Cardiac fibroblast (primary cell): Measurements from ENCODE around the gene IFITM1.
A peak's percentile ranks its signal among the peaks of the same experiment; 100 is the strongest.
"Not testable (repeated sequence)": the region's sequence is repeated elsewhere in the genome, so short reads cannot be mapped to it uniquely, and the experiment has no call there.

Experiments used
- DNase-seq, 2 donors: peaks; one replicate each; pipeline versions ENCODE4 v3.0.0 to v3.0.0-alpha.2; 2010; ENCODE audit warnings: low read depth in 2 of 2
- H3K4me3 ChIP-seq, 2 donors: replicated peaks in 1 of 2; 1 replicate in 1 of 2; 2 replicates in 1 of 2; pipeline ENCODE4 v1.5.1; 2011; ENCODE audit warnings: low read depth in 2 of 2, low read length in 2 of 2, mild to moderate bottlenecking in 2 of 2, moderate library complexity in 1 of 2
- TF ChIP-seq, protein P1 (sequence below): IDR thresholded peaks from one replicate; pipeline ENCODE4 v1.5.1; 2011; ENCODE audit warnings: low read depth, mild to moderate bottlenecking, low read length, inconsistent platforms

IFITM1 gene

GRCh38 chr11:359181-359714 lies 45.4 kb downstream of the IFITM1 start:
- DNase-seq: peak in 1 of 2 donors; percentile 12
- H3K4me3 ChIP-seq: no peak overlapping the region
- TF ChIP-seq, protein P1, sequence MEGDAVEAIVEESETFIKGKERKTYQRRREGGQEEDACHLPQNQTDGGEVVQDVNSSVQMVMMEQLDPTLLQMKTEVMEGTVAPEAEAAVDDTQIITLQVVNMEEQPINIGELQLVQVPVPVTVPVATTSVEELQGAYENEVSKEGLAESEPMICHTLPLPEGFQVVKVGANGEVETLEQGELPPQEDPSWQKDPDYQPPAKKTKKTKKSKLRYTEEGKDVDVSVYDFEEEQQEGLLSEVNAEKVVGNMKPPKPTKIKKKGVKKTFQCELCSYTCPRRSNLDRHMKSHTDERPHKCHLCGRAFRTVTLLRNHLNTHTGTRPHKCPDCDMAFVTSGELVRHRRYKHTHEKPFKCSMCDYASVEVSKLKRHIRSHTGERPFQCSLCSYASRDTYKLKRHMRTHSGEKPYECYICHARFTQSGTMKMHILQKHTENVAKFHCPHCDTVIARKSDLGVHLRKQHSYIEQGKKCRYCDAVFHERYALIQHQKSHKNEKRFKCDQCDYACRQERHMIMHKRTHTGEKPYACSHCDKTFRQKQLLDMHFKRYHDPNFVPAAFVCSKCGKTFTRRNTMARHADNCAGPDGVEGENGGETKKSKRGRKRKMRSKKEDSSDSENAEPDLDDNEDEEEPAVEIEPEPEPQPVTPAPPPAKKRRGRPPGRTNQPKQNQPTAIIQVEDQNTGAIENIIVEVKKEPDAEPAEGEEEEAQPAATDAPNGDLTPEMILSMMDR: no peak

DNA sequence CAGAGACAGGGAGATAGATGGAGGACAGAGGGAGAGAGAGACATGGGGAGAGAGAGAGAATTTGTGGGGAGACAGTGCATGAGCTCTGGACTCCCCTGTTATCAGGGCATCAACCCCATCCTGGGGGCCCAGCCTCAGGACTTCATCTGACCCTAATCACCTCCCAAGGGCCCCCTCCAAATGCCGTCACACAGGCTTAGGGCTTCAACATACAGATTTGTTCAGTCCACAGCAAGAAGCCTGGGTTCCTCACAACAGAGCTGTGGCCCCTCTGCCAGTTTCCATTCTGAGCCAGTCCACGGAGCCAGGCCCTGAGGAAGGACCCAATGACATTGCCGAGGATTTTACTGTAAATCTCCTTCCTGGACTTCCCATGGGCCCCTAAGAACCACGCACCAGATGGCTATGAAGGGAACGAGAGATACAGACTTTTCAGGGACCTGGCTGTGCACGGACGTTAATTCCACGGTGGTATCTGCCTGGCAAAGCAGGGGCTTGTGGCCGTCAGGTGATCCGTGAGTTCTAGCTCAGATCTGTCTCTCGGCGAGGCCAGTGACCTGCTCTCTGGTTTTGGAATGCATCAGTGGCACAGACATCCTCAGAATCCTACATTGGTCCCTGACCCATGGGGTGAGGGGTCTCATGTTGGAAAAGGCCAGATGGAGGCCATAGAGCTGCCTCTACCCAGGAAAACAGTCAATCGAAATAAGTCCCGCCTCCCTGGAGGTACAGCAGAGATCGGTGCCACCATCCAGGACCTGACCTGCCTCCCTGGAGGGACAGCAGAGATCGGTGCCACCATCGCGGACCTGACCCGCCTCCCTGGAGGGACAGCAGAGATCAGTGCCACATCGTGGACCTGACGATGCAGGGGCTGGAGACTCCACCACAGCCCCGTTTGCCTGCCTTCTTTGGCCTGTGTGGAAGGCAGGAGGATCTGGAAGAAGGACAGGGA lies 46.8 kb downstream of the IFITM1 start:
- DNase-seq: no peak
- H3K4me3 ChIP-seq: no peak overlapping the region
- TF ChIP-seq, protein P1: no peak

DNA sequence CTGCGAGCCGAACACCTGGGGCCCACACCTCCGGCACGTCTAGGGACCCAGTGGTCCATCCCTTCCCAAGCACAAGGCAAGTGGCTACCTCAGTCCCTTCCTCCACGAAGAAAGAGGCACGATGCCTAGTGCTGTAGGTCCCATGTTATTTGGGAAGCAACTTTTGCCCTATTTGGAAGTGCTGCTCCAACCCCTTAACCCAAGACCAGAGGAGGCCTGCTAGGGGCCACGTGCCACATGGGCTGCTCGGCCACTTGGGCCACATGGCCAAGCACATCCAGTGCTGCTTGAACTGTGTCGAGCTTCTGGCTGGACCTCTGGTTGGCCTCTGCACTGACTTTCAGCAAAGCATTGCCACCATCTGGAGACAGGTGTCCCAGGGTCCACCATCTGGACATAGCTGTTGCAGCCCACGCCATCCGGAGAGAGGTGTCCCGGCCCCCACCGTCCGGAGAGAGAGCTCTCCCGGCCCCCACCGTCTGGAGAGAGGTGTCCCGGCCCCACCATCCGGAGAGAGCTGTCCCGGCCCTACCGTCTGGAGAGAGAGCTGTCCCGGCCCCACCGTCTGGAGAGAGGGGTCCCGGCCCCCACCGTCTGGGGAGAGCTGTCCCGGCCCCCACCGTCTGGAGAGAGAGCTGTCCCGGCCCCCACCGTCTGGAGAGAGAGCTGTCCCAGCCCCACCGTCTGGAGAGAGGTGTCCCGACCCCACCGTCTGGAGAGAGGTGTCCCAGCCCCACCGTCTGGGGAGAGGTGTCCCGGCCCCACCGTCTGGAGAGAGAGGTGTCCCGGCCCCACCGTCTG lies 49.0 kb downstream of the IFITM1 start:
- no peak overlapping the region for H3K4me3 ChIP-seq
- no peak for DNase-seq
- TF ChIP-seq, protein P1: no peak

- not testable (repeated sequence) for H3K4me3 ChIP-seq, DNase-seq
Measured at GRCh38 chr11:363443-363805, 49.6 kb downstream of the IFITM1 start.

DNA sequence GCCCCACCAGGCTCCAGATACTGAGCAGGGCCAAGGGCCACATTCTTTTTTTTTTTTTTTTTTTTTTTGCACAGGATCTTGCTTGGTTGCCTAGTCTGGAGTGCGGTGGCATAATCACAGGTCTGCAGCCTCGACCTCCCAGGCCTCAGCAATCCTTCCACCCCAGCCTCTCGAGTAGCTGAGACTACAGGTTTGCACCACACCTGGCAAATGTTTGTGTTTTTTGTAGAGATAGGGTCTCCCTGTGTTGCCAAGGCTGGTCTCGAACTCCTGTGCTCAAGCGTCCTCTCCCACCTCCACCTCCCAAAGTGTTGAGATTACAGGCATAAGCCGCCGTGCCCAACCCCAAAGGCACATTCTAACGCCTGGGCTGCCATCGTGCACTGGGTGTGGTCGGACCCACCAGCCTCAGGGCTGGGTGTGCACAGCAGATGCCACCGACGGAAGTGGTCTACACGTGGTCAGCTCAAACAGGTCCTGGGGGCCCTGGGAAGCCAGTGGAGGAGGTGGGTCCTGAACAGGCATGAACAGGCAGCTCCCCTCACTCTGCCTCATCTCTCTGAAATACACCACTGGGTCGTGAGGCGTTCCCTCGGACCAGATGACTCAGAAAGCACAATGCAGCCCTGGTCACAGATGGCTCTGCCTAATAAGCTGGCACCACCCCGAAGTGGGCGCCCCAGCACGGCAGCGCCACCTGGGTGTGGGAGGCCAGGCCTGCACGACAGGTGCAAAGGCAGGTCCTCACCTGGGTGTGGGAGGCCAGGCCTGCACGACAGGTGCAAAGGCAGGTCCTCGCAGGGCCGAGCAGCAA lies 50.3 kb downstream of the IFITM1 start:
- peak in 1 of 2 donors; percentile 34 for DNase-seq
- no peak overlapping the region for H3K4me3 ChIP-seq
- TF ChIP-seq, protein P1: peak; percentile 28
